Measurements from ENCODE around the gene PICALM.

PICALM gene

DNA sequence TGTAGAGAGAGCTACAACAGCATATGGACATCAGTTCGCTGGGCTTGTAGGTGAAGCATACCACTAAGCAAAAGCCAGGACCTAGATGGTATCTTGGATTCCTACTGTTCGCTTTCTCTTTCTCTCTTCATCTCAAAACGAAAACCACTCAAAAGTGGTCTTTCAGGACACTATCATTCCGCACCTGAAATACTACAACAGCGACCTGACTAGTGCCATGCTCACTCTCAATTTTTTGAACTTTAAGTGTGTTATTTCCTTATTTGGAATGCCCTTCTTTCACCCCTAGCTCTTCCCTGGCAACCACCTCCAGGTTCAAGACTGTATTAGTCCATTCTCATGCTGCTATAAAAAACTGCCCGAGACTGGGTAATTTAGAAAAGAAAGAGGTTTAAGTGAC is 154.5 kb downstream of the PICALM start:
- Histone ChIP-seq H3K36me3 (no peaks in the 10 kb centered on the region), H3K4me1 (no peaks in the 10 kb centered on the region), H3K9me3 (no peaks in the 10 kb centered on the region), H3K4me3 (ENCODE audit: low read depth, low read length) (no peak overlapping the region), H3K27me3 (no peaks in the 10 kb centered on the region)
- TF ChIP-seq, protein P1, sequence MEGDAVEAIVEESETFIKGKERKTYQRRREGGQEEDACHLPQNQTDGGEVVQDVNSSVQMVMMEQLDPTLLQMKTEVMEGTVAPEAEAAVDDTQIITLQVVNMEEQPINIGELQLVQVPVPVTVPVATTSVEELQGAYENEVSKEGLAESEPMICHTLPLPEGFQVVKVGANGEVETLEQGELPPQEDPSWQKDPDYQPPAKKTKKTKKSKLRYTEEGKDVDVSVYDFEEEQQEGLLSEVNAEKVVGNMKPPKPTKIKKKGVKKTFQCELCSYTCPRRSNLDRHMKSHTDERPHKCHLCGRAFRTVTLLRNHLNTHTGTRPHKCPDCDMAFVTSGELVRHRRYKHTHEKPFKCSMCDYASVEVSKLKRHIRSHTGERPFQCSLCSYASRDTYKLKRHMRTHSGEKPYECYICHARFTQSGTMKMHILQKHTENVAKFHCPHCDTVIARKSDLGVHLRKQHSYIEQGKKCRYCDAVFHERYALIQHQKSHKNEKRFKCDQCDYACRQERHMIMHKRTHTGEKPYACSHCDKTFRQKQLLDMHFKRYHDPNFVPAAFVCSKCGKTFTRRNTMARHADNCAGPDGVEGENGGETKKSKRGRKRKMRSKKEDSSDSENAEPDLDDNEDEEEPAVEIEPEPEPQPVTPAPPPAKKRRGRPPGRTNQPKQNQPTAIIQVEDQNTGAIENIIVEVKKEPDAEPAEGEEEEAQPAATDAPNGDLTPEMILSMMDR (IDR thresholded peaks at IDR 0.05; ENCODE audit: low read depth, low read length) = no peak
- no peak for DNase-seq

DNA sequence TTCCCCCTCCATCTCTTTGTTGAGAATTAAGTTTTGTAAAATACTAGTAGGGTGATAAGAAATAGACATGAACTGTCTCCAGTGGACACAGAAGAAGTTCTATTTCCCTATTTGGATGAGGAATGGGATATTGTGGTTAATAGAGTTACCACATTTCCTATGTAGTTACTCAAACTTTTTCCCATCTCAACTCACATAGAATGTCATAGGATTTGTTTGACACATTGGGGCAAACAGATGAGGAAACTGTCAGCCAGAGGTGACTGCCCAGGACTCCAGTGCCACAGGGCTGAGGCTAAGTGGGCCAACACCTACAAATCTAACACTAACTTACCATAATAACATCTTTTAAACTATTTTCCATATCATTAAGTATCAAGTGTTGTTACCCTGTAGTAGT is 155.4 kb downstream of the PICALM start:
- Histone ChIP-seq H3K36me3 (no peaks in the 10 kb centered on the region), H3K4me3 (ENCODE audit: low read depth, low read length) (no peak overlapping the region), H3K9me3 (no peaks in the 10 kb centered on the region), H3K27me3 (no peaks in the 10 kb centered on the region), H3K4me1 (no peaks in the 10 kb centered on the region)
- no peak for DNase-seq
- TF ChIP-seq, protein P1 (IDR thresholded peaks at IDR 0.05; ENCODE audit: low read depth, low read length) = no peak

DNA sequence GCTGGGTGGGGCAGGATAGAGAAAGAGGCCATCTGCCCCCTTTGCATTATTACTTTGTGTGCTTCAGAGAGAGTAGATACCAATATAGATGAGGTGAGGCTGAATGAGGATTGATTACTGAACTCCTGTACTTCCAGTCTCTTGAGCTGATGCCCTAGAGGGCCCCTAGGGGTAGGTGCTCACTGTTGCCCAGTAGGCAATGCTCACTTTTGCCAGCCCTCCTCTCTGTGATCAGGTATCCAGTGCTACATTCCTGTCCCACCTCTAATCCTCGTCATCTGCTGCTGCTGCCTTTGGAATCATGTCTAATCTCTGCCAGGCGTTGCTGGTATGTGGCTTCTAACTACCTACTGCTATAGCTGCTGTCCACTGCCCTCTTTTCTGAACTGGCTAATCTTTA is 156.5 kb downstream of the PICALM start:
- H3K4me3 ChIP-seq (ENCODE audit: low read depth, low read length) = no peak overlapping the region
- H3K36me3 ChIP-seq = no peaks in the 10 kb centered on the region
- no peaks in the 10 kb centered on the region for H3K9me3 ChIP-seq
- H3K27me3 ChIP-seq = no peaks in the 10 kb centered on the region
- H3K4me1 ChIP-seq = no peaks in the 10 kb centered on the region
- DNase-seq = no peak
- TF ChIP-seq, protein P1 (IDR thresholded peaks at IDR 0.05; ENCODE audit: low read depth, low read length) = no peak

Measured in BE2C (cell line).